Measurements from ENCODE around the gene SLC34A1. TPM values are rescaled to one million over a fixed set of nuclear protein-coding genes. Genes with fewer than 3 reads are reported as not detected.
A peak's percentile ranks its signal among the peaks of the same experiment; 100 is the strongest.
"Not testable (repeated sequence)": the region's sequence is repeated elsewhere in the genome, so short reads cannot be mapped to it uniquely, and the experiment has no call there.

SLC34A1 gene
- total and polyA plus RNA-seq, 2 donors from 2014 or later = 0.91 to 211 TPM

- no peak for TF ChIP-seq CTCF (IDR thresholded peaks at IDR 0.05; ENCODE audit: borderline replicate concordance, extremely low read depth, insufficient read depth)
- H3K4me3 ChIP-seq (ENCODE audit: low read length in 3 of 3) = no peak overlapping the region
- DNase-seq = peak in 1 of 5 donors; percentile 55
- no peak overlapping the region for H3K9ac ChIP-seq (ENCODE audit: low read length in 3 of 3)
- H3K9me3 ChIP-seq (ENCODE audit: control insufficient read depth in 2 of 3, insufficient read depth in 1 of 3, low read length in 3 of 3) = no peaks in the 10 kb centered on the region
- H3K36me3 ChIP-seq (ENCODE audit: control insufficient read depth in 2 of 3, insufficient read depth in 3 of 3, low read length in 3 of 3) = peaks cover 2 to 43% (median 26%) of the 10 kb centered on the region in 3 donors
- peaks cover 0 to 3% (median 0%) of the 10 kb centered on the region in 3 donors for H3K4me1 ChIP-seq (ENCODE audit: control insufficient read depth in 2 of 3, insufficient read depth in 2 of 3, low read depth in 1 of 3, low read length in 3 of 3)
- intact Hi-C loops (cut with DNase I) = no loop called here
- H3K27me3 ChIP-seq (ENCODE audit: control insufficient read depth, insufficient read depth, low read length) = no peaks in the 10 kb centered on the region
- H3K27ac ChIP-seq (ENCODE audit: low read depth in 2 of 2, low read length in 2 of 2) = no peak overlapping the region
- FAIRE-seq = no peak
Observed at GRCh38 chr5:177339107-177339638, 45.1 kb upstream of the SLC34A1 start.

DNA sequence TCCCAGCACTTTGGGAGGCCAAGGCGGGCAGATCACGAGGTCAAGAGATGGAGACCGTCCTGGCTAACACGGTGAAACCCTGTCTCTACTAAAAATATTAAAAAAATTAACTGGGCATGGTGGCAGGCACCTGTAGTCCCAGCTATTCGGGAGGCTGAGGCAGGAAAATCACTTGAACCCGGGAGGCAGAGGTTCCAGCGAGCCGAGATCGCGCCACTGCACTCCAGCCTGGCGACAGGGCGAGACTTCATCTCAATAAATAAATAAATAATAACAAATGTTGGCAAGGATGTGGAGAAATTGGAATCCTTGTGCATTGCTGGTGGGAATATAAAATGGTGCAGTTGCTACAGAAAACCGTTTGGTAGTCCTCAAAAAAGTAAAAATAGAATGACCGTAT is 41.2 kb upstream of the SLC34A1 start:
- H3K9me3 ChIP-seq (ENCODE audit: control insufficient read depth in 2 of 3, insufficient read depth in 1 of 3, low read length in 3 of 3); FAIRE-seq; H3K27ac ChIP-seq (ENCODE audit: low read depth in 2 of 2, low read length in 2 of 2); H3K27me3 ChIP-seq (ENCODE audit: control insufficient read depth, insufficient read depth, low read length); H3K9ac ChIP-seq (ENCODE audit: low read length in 3 of 3); H3K4me1 ChIP-seq (ENCODE audit: control insufficient read depth in 2 of 3, insufficient read depth in 2 of 3, low read depth in 1 of 3, low read length in 3 of 3); H3K4me3 ChIP-seq (ENCODE audit: low read length in 3 of 3); intact Hi-C loops (cut with DNase I): not testable (repeated sequence)
- peak in 1 of 5 donors; percentile 19 for DNase-seq
- peaks cover 2 to 15% (median 7%) of the 10 kb centered on the region in 3 donors for H3K36me3 ChIP-seq (ENCODE audit: control insufficient read depth in 2 of 3, insufficient read depth in 3 of 3, low read length in 3 of 3)

- Histone ChIP-seq H3K4me1 (ENCODE audit: control insufficient read depth in 2 of 3, insufficient read depth in 2 of 3, low read depth in 1 of 3, low read length in 3 of 3) (no peaks in the 10 kb centered on the region), H3K9ac (ENCODE audit: low read length in 3 of 3) (no peak overlapping the region), H3K4me3 (ENCODE audit: low read length in 3 of 3) (no peak overlapping the region), H3K36me3 (ENCODE audit: control insufficient read depth in 2 of 3, insufficient read depth in 3 of 3, low read length in 3 of 3) (peaks cover 2 to 13% (median 7%) of the 10 kb centered on the region in 3 donors), H3K27ac (ENCODE audit: low read depth in 2 of 2, low read length in 2 of 2) (no peak overlapping the region), H3K27me3 (ENCODE audit: control insufficient read depth, insufficient read depth, low read length) (no peaks in the 10 kb centered on the region), H3K9me3 (ENCODE audit: control insufficient read depth in 2 of 3, insufficient read depth in 1 of 3, low read length in 3 of 3) (no peaks in the 10 kb centered on the region)
- FAIRE-seq (no peak), DNase-seq (peak in 1 of 5 donors; percentile 8)
- intact Hi-C loops (cut with DNase I) = no loop called here
- TF ChIP-seq CTCF (IDR thresholded peaks at IDR 0.05; ENCODE audit: borderline replicate concordance, extremely low read depth, insufficient read depth) = no peak
Observed at GRCh38 chr5:177343777-177344176, 40.5 kb upstream of the SLC34A1 start.

GRCh38 chr5:177344891-177345290 is 39.3 kb upstream of the SLC34A1 start:
- Histone ChIP-seq H3K4me1 (ENCODE audit: control insufficient read depth in 2 of 3, insufficient read depth in 2 of 3, low read depth in 1 of 3, low read length in 3 of 3) (peaks cover 0 to 3% (median 2%) of the 10 kb centered on the region in 3 donors), H3K36me3 (ENCODE audit: control insufficient read depth in 2 of 3, insufficient read depth in 3 of 3, low read length in 3 of 3) (peaks cover 2 to 7% (median 5%) of the 10 kb centered on the region in 3 donors), H3K4me3 (ENCODE audit: low read length in 3 of 3) (no peak overlapping the region), H3K27me3 (ENCODE audit: control insufficient read depth, insufficient read depth, low read length) (no peaks in the 10 kb centered on the region), H3K9me3 (ENCODE audit: control insufficient read depth in 2 of 3, insufficient read depth in 1 of 3, low read length in 3 of 3) (no peaks in the 10 kb centered on the region), H3K27ac (ENCODE audit: low read depth in 2 of 2, low read length in 2 of 2) (no peak overlapping the region), H3K9ac (ENCODE audit: low read length in 3 of 3) (no peak overlapping the region)
- intact Hi-C loops (cut with DNase I) = no loop called here
- DNase-seq (peak in 1 of 5 donors; percentile 20), FAIRE-seq (no peak)
- no peak for TF ChIP-seq CTCF (IDR thresholded peaks at IDR 0.05; ENCODE audit: borderline replicate concordance, extremely low read depth, insufficient read depth)

All from kidney (tissue), 14 donors.